Type B pancreatic cell (in vitro differentiated cells): ENCODE data around the gene TIMM29. TPM values are rescaled to one million over a fixed set of nuclear protein-coding genes. Genes with fewer than 3 reads are reported as not detected.

Source experiments
- DNase-seq: peaks from one replicate; pipeline ENCODE4 v3.0.0; 2021; ENCODE audit warnings: mixed read lengths; ENCODE audit not compliant: unreplicated experiment; ENCODE audit errors: extremely low spot score
- H3K27ac Mint-ChIP-seq: 2 replicates; pipeline ENCODE4 v1.8.0; 2021; ENCODE audit warnings: mild to moderate bottlenecking, mixed read lengths
- H3K27me3 Mint-ChIP-seq: 2 replicates; pipeline ENCODE4 v1.8.0; 2021; ENCODE audit warnings: mixed read lengths
- H3K36me3 Mint-ChIP-seq: 2 replicates; pipeline ENCODE4 v1.8.0; 2021; ENCODE audit warnings: mixed read lengths
- H3K4me1 Mint-ChIP-seq: one replicate; pipeline ENCODE4 v1.8.0; 2021; ENCODE audit warnings: mixed read lengths; ENCODE audit not compliant: unreplicated experiment
- H3K4me3 Mint-ChIP-seq: 2 replicates; pipeline ENCODE4 v1.8.0; 2021; ENCODE audit warnings: mild to moderate bottlenecking, mixed read lengths
- H3K9me3 Mint-ChIP-seq: 2 replicates; pipeline ENCODE4 v1.8.0; 2021; ENCODE audit warnings: mixed read lengths
- total RNA-seq: library from RNA; stranded (reverse); gene quantifications from 2 replicates; pipeline ENCODE4 v1.2.1, GENCODE V29; 2021; ENCODE audit warnings: low replicate concordance
- TF ChIP-seq, protein P1 (sequence below): fragments of 200-600 bp; sonication (generic); conservative IDR thresholded peaks from 2 replicates; pipeline ENCODE4 v1.5.0; 2021; ENCODE audit warnings: antibody characterized with exemption, mild to moderate bottlenecking

Gene TIMM29
- total RNA-seq, 1 donor from 2014 or later = 31.8 TPM

- Mint-ChIP-seq H3K4me1 (peaks cover 18% of the 10 kb centered on the region), H3K27ac (peak within 1 kb of the TSS; percentile 94), H3K36me3 (peaks cover 6% of the 10 kb centered on the region), H3K4me3 (peak within 1 kb of the TSS; percentile 96), H3K9me3 (no peaks in the 10 kb centered on the region), H3K27me3 (no peaks in the 10 kb centered on the region)
- peak; percentile 100 for DNase-seq
- TF ChIP-seq, protein P1, sequence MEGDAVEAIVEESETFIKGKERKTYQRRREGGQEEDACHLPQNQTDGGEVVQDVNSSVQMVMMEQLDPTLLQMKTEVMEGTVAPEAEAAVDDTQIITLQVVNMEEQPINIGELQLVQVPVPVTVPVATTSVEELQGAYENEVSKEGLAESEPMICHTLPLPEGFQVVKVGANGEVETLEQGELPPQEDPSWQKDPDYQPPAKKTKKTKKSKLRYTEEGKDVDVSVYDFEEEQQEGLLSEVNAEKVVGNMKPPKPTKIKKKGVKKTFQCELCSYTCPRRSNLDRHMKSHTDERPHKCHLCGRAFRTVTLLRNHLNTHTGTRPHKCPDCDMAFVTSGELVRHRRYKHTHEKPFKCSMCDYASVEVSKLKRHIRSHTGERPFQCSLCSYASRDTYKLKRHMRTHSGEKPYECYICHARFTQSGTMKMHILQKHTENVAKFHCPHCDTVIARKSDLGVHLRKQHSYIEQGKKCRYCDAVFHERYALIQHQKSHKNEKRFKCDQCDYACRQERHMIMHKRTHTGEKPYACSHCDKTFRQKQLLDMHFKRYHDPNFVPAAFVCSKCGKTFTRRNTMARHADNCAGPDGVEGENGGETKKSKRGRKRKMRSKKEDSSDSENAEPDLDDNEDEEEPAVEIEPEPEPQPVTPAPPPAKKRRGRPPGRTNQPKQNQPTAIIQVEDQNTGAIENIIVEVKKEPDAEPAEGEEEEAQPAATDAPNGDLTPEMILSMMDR = no peak
Observed at GRCh38 chr19:10960314-10961072, 31.9 kb downstream of the TIMM29 start, which contains the start of gene SMARCA4. Gene SMARCA4 (plus strand): TSS chr19:10961030. CDS start chr19:10984152, 23,122 bp downstream.

DNA sequence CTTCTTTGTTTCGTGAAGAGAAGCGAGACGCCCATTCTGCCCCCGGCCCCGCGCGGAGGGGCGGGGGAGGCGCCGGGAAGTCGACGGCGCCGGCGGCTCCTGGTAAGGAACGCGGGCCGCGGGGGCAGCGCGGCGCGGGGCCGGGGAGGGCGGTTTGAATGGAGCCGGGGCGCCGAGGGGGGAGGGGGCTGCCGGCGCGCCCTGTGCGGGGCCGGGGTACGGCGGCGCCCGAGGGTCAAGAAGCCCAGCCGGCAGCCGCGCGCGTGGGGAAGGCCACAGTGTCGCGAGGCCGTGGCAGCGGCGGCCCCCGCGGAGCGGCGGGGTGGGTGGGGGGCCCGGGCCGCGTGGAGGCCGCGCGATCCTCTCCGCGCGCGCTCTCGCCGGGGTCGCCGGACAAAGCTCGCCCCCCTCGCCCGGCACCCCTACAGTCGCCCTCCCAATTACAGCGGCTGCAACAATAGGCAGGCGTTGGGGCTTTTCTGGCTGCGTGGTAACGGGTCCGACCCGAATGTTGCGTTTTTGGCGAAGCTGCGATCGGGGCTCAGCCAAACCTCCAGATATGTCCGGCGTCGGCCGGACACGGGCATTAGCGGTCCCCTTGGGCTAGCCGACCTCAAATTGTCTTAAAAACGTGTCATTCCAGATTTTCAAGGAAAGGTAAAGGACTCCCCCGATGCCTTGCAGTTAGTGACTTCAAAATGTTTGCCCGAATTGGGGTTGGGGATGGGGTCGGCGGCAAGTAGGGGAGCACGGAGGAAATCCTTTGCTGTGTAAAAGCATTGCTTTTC is 32.7 kb downstream of the TIMM29 start:
- TF ChIP-seq, protein P1 = no peak
- no peaks in the 10 kb centered on the region for H3K27me3 Mint-ChIP-seq
- H3K27ac Mint-ChIP-seq = peak overlapping the region; percentile 94
- peaks cover 9% of the 10 kb centered on the region for H3K36me3 Mint-ChIP-seq
- H3K9me3 Mint-ChIP-seq = no peaks in the 10 kb centered on the region
- H3K4me1 Mint-ChIP-seq = peaks cover 21% of the 10 kb centered on the region
- H3K4me3 Mint-ChIP-seq = peak overlapping the region; percentile 96
- DNase-seq = no peak

- Mint-ChIP-seq H3K4me3 (peak overlapping the region; percentile 96), H3K27ac (peak overlapping the region; percentile 94), H3K36me3 (peaks cover 12% of the 10 kb centered on the region), H3K4me1 (peaks cover 26% of the 10 kb centered on the region), H3K27me3 (no peaks in the 10 kb centered on the region), H3K9me3 (no peaks in the 10 kb centered on the region)
- TF ChIP-seq, protein P1 = no peak
- no peak for DNase-seq
Observed at GRCh38 chr19:10962863-10963262, 34.3 kb downstream of the TIMM29 start.

GRCh38 chr19:10963865-10964264 is 35.3 kb downstream of the TIMM29 start:
- H3K36me3 Mint-ChIP-seq = peaks cover 12% of the 10 kb centered on the region
- no peak for DNase-seq
- peaks cover 35% of the 10 kb centered on the region for H3K4me1 Mint-ChIP-seq
- peak overlapping the region; percentile 96 for H3K4me3 Mint-ChIP-seq
- TF ChIP-seq, protein P1 = no peak
- no peaks in the 10 kb centered on the region for H3K9me3 Mint-ChIP-seq
- H3K27me3 Mint-ChIP-seq = no peaks in the 10 kb centered on the region
- peak overlapping the region; percentile 94 for H3K27ac Mint-ChIP-seq

GRCh38 chr19:10964903-10965302 is 36.3 kb downstream of the TIMM29 start:
- peak overlapping the region; percentile 46 for H3K27ac Mint-ChIP-seq
- peaks cover 42% of the 10 kb centered on the region for H3K4me1 Mint-ChIP-seq
- TF ChIP-seq, protein P1 = peak; percentile 45
- no peak for DNase-seq
- peaks cover 15% of the 10 kb centered on the region for H3K36me3 Mint-ChIP-seq
- H3K27me3 Mint-ChIP-seq = no peaks in the 10 kb centered on the region
- peak overlapping the region; percentile 36 for H3K4me3 Mint-ChIP-seq
- no peaks in the 10 kb centered on the region for H3K9me3 Mint-ChIP-seq
